ENCODE data around the gene SCD5.

The SCD5 gene

GRCh38 chr4:82799006-82799881 is 648 bp upstream of the SCD5 start:
- Mint-ChIP-seq H3K9me3 (no peaks in the 10 kb centered on the region), H3K36me3 (ENCODE audit: low read depth) (peaks cover 3% of the 10 kb centered on the region), H3K4me1 (peaks cover 28% of the 10 kb centered on the region), H3K27ac (peak overlapping the region in 2 of 3 experiments; percentile 34 to 74), H3K27me3 (ENCODE audit: low read depth) (peaks cover 35% of the 10 kb centered on the region), H3K4me3 (peak overlapping the region; percentile 87 to 93 (median 92))
- TF ChIP-seq, protein P1, sequence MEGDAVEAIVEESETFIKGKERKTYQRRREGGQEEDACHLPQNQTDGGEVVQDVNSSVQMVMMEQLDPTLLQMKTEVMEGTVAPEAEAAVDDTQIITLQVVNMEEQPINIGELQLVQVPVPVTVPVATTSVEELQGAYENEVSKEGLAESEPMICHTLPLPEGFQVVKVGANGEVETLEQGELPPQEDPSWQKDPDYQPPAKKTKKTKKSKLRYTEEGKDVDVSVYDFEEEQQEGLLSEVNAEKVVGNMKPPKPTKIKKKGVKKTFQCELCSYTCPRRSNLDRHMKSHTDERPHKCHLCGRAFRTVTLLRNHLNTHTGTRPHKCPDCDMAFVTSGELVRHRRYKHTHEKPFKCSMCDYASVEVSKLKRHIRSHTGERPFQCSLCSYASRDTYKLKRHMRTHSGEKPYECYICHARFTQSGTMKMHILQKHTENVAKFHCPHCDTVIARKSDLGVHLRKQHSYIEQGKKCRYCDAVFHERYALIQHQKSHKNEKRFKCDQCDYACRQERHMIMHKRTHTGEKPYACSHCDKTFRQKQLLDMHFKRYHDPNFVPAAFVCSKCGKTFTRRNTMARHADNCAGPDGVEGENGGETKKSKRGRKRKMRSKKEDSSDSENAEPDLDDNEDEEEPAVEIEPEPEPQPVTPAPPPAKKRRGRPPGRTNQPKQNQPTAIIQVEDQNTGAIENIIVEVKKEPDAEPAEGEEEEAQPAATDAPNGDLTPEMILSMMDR (IDR thresholded peaks at IDR 0.05; ENCODE audit: unreplicated experiment in 3 of 3), result no peak

- TF ChIP-seq, protein P1 (IDR thresholded peaks at IDR 0.05; ENCODE audit: unreplicated experiment in 3 of 3), result no peak
- no peaks in the 10 kb centered on the region for H3K9me3 Mint-ChIP-seq
- H3K4me3 Mint-ChIP-seq, result peak overlapping the region; percentile 93 to 97 (median 97)
- peaks cover 35% of the 10 kb centered on the region for H3K4me1 Mint-ChIP-seq
- peak overlapping the region; percentile 3 to 43 (median 17) for H3K27ac Mint-ChIP-seq
- H3K36me3 Mint-ChIP-seq (ENCODE audit: low read depth), result peaks cover 3% of the 10 kb centered on the region
- peaks cover 42% of the 10 kb centered on the region for H3K27me3 Mint-ChIP-seq (ENCODE audit: low read depth)
Observed at GRCh38 chr4:82797405-82798111, 1.0 kb downstream of the SCD5 start.

- Mint-ChIP-seq H3K4me3 (peak overlapping the region; percentile 93 to 97 (median 97)), H3K4me1 (peaks cover 35% of the 10 kb centered on the region), H3K9me3 (no peaks in the 10 kb centered on the region), H3K27ac (peak overlapping the region; percentile 3 to 43 (median 17)), H3K36me3 (ENCODE audit: low read depth) (peaks cover 3% of the 10 kb centered on the region), H3K27me3 (ENCODE audit: low read depth) (peaks cover 42% of the 10 kb centered on the region)
- TF ChIP-seq, protein P1 (IDR thresholded peaks at IDR 0.05; ENCODE audit: unreplicated experiment in 3 of 3), result no peak
Observed at GRCh38 chr4:82797040-82797404, 1.6 kb downstream of the SCD5 start.

GRCh38 chr4:82792912-82793649 is 5.5 kb downstream of the SCD5 start:
- TF ChIP-seq, protein P1 (IDR thresholded peaks at IDR 0.05; ENCODE audit: unreplicated experiment in 3 of 3), result no peak
- H3K9me3 Mint-ChIP-seq, result no peaks in the 10 kb centered on the region
- H3K4me3 Mint-ChIP-seq, result peak overlapping the region in 1 of 3 experiments; percentile 17
- peaks cover 40% of the 10 kb centered on the region for H3K4me1 Mint-ChIP-seq
- H3K27ac Mint-ChIP-seq, result peak overlapping the region in 1 of 3 experiments; percentile 7
- peaks cover 32% of the 10 kb centered on the region for H3K27me3 Mint-ChIP-seq (ENCODE audit: low read depth)
- H3K36me3 Mint-ChIP-seq (ENCODE audit: low read depth), result peaks cover 3% of the 10 kb centered on the region

DNA sequence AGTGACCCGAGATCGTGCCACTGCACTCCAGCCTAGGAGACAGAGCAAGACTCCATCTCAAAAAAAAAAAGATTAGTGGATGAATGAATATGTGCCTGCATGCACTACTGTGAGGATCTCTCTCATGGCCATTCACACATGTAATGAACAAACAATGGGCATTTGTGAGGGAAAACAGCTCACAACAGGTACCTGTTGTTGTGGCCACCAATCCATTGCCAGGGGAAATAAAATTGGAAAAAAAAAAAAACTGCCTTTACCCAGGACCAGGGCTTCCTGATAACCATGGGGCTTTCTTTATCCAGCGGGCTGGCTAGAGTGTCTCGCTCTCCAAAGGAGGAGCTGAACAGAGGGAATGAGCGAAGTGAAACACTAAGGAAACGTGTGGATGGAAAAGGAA is 7.4 kb downstream of the SCD5 start:
- TF ChIP-seq, protein P1 (IDR thresholded peaks at IDR 0.05; ENCODE audit: unreplicated experiment in 3 of 3), result no peak
- Mint-ChIP-seq H3K4me1 (peaks cover 33% of the 10 kb centered on the region), H3K27ac (no peak overlapping the region), H3K36me3 (ENCODE audit: low read depth) (peaks cover 3% of the 10 kb centered on the region), H3K27me3 (ENCODE audit: low read depth) (peaks cover 18% of the 10 kb centered on the region), H3K9me3 (no peaks in the 10 kb centered on the region), H3K4me3 (no peak overlapping the region)
